ENCODE data around the gene UBE4A.

The UBE4A gene

GRCh38 chr11:118443590-118444218, 84.3 kb downstream of the UBE4A start:
- no peak for TF ChIP-seq CTCF (IDR thresholded peaks at IDR 0.05)
- DNase-seq: no peak
- intact Hi-C loops (cut with DNase I; ENCODE audit: low total_unique reads): no loop called here
- H3K9me3 ChIP-seq: no peaks in the 10 kb centered on the region
- no peak overlapping the region for H3K4me3 ChIP-seq
- no peaks in the 10 kb centered on the region for H3K27me3 ChIP-seq
- peaks cover 0 to 80% (median 56%) of the 10 kb centered on the region in 4 donors for H3K4me1 ChIP-seq
- H3K27ac ChIP-seq: no peak overlapping the region
- H3K36me3 ChIP-seq: no peaks in the 10 kb centered on the region

GRCh38 chr11:118447423-118447822, 88.0 kb downstream of the UBE4A start:
- no peak overlapping the region for H3K4me3 ChIP-seq
- no peak for DNase-seq
- H3K4me1 ChIP-seq: peaks cover 0 to 61% (median 33%) of the 10 kb centered on the region in 4 donors
- H3K36me3 ChIP-seq: no peaks in the 10 kb centered on the region
- no peak overlapping the region for H3K27ac ChIP-seq
- intact Hi-C loops (cut with DNase I; ENCODE audit: low total_unique reads): no loop called here
- H3K9me3 ChIP-seq: no peaks in the 10 kb centered on the region
- no peak for TF ChIP-seq CTCF (IDR thresholded peaks at IDR 0.05)
- H3K27me3 ChIP-seq: no peaks in the 10 kb centered on the region

- no peak for TF ChIP-seq CTCF (IDR thresholded peaks at IDR 0.05)
- H3K4me1 ChIP-seq: peaks cover 0 to 53% (median 26%) of the 10 kb centered on the region in 4 donors
- no peaks in the 10 kb centered on the region for H3K27me3 ChIP-seq
- H3K4me3 ChIP-seq: no peak overlapping the region
- intact Hi-C loops (cut with DNase I; ENCODE audit: low total_unique reads): no loop called here
- DNase-seq: no peak
- no peaks in the 10 kb centered on the region for H3K36me3 ChIP-seq
- no peak overlapping the region for H3K27ac ChIP-seq
- H3K9me3 ChIP-seq: no peaks in the 10 kb centered on the region
These were observed 88.9 kb downstream of the UBE4A start for GRCh38 chr11:118448294-118448693.
